ENCODE measurements around the gene WNT1.

Gene WNT1

GRCh38 chr12:48982397-48983080 is 4.4 kb downstream of the WNT1 start:
- no peak for DNase-seq

- no peak for DNase-seq
Observed at GRCh38 chr12:48985475-48985897, 7.4 kb downstream of the WNT1 start.

- DNase-seq: no peak
Observed at GRCh38 chr12:48985901-48986300, 7.8 kb downstream of the WNT1 start.

- DNase-seq: no peak
Observed at GRCh38 chr12:48986720-48987291, 8.7 kb downstream of the WNT1 start.

GRCh38 chr12:48988030-48988649 is 10.0 kb downstream of the WNT1 start:
- DNase-seq: peak; percentile 59

- DNase-seq: no peak
Observed at GRCh38 chr12:48990552-48990951, 12.4 kb downstream of the WNT1 start.

- no peak for DNase-seq
Observed at GRCh38 chr12:48991247-48992050, 13.3 kb downstream of the WNT1 start.

- no peak for DNase-seq
Observed at GRCh38 chr12:48993787-48994186, 15.7 kb downstream of the WNT1 start.

- DNase-seq: no peak
Observed at GRCh38 chr12:48994224-48995085, 16.3 kb downstream of the WNT1 start.

- DNase-seq: peak; percentile 83
Observed at GRCh38 chr12:48995086-48995879, 17.2 kb downstream of the WNT1 start.

GRCh38 chr12:48996794-48997718 is 18.9 kb downstream of the WNT1 start:
- peak; percentile 77 for DNase-seq

- DNase-seq: no peak
Observed at GRCh38 chr12:48997719-48998496, 19.8 kb downstream of the WNT1 start.

GRCh38 chr12:48998497-48999353 is 20.6 kb downstream of the WNT1 start:
- DNase-seq: peak; percentile 54

GRCh38 chr12:48999371-49000131 is 21.4 kb downstream of the WNT1 start, which contains the start of gene DDN:
DDN (minus strand) TSS chr12:48999375; CDS start chr12:48999287, 88 bp downstream.
- peak; percentile 50 for DNase-seq

- no peak for DNase-seq
Observed at GRCh38 chr12:49000346-49000745, 22.2 kb downstream of the WNT1 start.

- no peak for DNase-seq
Observed at GRCh38 chr12:49008943-49009342, 30.8 kb downstream of the WNT1 start.

GRCh38 chr12:49010092-49010668 is 32.1 kb downstream of the WNT1 start:
- no peak for DNase-seq
